ENCODE results near the gene CXCL1.

DNA sequence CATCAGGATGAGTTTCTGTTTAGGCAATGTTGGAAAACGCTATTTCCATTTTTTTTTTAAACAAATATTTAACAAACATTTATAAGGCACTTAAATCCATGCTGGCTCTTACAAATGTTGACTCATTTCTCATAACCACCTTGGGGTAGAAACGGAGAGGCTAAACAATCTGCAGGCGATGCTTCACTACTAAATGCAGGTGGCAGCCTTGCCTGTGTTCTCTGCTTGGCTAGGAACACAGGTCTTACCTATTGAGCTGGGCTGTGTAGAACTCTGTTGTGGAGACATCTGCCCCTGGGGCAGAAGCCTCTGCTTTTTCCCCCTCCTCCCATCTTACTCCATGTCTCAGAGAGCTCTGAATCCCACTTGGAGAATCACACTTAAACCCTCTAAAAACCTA, 1.4 kb upstream of the CXCL1 start:
- TF ChIP-seq, protein P1, sequence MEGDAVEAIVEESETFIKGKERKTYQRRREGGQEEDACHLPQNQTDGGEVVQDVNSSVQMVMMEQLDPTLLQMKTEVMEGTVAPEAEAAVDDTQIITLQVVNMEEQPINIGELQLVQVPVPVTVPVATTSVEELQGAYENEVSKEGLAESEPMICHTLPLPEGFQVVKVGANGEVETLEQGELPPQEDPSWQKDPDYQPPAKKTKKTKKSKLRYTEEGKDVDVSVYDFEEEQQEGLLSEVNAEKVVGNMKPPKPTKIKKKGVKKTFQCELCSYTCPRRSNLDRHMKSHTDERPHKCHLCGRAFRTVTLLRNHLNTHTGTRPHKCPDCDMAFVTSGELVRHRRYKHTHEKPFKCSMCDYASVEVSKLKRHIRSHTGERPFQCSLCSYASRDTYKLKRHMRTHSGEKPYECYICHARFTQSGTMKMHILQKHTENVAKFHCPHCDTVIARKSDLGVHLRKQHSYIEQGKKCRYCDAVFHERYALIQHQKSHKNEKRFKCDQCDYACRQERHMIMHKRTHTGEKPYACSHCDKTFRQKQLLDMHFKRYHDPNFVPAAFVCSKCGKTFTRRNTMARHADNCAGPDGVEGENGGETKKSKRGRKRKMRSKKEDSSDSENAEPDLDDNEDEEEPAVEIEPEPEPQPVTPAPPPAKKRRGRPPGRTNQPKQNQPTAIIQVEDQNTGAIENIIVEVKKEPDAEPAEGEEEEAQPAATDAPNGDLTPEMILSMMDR (IDR thresholded peaks at IDR 0.05): no peak
- no peak for TF ChIP-seq POLR2A (IDR thresholded peaks at IDR 0.05)
